NCI-H446 (cell line): Measurements from ENCODE around the gene BAD.
A peak's percentile ranks its signal among the peaks of the same experiment; 100 is the strongest.

ENCODE experiments used
- DNase-seq, 2 experiments: peaks; one replicate each; lab custom pipeline; 2025; lab: John Stamatoyannopoulos, UW

The BAD gene

DNA sequence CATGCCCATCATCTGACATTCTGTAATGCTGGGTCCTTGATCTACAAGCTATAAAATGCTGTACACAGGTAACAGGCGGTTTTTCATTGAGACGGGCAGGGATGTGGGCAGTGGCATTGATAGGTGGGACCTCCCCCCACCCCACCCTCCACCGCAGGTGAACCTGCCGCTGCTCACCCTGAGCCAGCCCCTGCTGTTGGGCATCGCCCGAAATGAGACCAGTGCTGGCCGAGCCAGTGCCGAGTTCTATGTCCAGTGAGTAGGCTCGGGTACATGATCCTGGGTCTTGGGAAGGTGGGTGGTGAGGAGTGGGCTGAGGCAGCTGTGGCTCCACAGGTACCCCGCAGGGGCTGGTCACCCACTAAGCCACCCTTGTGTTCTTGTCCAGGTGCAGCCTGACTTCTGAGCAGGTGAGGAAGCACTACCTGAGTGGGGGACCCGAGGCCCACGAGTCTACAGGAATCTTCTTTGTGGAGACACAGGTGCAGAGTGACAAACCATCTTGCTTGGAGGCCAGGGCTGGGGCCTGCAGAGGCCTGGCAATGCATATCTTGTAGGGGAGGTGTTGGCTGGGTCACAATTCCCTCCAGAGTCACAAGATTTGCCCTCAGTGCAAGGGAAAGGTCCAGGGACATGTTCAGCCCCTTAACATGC, 55.2 kb downstream of the BAD start:
- DNase-seq: no peak

DNA sequence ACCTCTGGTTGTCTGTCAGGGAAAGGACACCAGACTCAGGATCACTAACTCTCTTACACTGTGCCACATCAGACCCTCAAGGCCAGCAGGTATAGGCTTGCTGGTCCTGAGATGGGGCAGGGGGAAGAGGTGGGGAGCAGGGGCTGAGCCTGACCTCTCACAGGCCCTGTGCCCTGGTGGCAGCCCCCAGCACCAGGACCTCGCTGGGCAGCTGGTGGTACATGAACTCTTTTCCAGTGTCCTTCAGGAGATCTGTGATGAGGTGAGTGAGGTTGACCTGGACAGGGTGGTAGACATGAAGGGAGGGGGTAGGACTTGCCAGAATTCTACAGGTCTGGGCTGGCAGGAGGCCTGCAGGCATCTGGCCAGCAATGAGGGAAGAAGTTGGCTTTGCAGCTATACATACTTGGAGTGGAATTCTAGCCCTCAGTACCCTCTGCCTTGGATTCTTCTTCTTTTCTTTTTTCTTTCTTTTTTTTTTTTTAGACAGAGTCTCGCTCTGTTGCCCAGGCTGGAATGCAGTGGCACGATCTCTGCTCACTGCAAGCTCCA, 57.0 kb downstream of the BAD start:
- peak in 1 of 2 experiments; percentile 50 for DNase-seq

DNA sequence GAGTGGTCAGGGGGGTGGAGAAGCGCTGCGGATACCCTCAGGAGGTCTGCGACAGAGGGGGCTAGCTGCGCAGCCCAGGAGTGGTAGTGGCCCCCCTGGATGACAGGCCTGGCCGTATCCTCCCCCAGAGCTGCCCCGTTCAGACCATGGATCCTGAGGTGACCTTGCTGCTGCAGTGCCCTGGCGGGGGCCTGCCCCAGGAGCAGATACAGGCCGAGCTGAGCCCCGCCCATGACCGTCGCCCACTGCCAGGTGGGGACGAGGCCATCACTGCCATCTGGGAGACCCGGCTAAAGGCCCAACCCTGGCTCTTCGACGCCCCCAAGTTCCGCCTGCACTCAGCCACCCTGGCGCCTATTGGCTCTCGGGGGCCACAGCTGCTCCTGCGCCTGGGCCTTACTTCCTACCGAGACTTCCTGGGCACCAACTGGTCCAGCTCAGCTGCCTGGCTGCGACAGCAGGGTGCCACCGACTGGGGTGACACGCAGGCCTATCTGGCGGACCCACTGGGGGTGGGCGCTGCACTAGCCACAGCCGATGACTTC, 57.9 kb downstream of the BAD start:
- DNase-seq: peak in 1 of 2 experiments; percentile 37

DNA sequence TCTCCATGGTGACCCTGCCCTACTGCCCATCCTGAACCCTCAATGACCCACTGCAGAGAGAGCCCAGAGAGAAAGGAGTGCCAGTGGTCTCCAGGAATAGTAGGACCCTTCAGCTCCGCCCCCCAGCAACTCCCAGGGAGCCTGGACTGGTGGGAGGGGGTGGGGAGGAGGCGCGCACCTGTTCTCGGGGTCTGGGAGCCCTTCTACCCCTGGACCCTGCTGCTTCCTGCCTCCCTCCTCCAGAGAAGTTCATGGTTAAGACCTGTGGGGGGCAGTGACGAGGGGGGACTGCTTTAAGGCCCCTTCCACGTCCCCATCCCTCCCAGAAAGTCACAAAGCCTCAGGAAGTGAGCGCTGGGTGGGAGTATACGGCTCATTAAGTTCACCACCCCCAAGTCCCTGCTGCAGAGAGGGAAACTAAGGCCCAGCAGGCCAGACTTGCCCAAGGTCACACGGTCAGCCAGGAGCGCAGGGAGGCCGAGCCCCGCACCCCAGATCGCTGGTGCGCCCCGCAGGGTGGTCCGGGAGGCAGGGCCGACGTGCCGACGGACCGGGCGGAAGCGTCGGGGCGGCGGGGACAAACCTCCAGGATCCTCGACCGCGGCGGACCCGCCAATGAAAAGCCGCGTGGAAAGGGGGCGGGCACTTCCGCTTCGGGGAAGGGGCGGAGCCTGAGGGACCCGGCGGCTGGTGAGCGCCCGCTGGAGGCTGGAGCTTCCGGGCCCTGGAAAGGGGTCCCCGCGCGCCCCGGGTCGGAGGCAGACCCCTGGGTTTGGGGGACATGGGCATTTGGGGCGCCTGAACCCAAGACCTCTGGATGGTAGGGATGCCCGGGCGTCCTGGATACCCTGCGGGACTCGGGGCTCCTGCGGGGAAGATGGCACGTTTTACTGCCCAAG, 58.6 kb downstream of the BAD start, which contains the start of the genes NUDT22 and TRPT1:
TSS of gene NUDT22 (plus strand) at position 667 of the 899 bp plus-strand sequence. CDS start 379 bp downstream, outside the sequence.
TSS of gene TRPT1 (minus strand) at position 579 of the 899 bp plus-strand sequence. CDS start at position 253, 326 bp downstream.
- peak; percentile 49 to 90 for DNase-seq

DNA sequence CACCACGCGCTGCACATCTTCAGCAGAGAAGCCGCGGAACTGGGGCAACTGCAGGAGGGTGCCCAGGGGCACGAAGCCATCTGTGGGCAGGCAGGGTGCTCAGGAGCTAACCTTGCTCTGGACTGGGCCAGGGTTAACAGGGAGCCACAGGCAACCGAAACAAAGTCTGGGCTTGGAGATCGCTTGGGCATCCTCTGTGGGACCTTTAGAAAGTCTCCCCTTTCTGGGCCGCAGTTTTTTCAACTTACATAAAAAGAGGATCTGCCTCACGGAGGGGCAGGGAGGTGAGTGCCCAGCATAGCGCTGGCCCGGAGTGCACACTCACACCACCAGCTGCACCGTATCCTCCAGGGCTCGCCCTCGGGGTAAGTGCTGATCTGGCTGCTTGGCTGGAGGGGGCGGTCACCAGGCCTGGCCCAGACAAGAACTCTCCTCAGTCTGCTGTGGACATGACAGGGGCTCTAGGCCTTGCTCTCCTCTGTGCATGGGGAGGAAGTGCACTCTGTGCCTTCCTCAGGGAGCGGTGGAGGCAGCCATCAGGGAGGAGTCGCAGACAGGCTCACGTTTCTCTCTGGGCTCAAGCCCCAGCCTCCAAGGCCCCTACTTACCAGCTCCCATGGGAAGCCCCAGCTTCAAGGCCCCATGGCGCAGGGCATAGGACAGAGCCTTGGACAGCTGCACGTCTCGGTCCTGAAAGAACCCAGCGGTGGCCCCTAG, 59.4 kb downstream of the BAD start:
- no peak for DNase-seq

DNA sequence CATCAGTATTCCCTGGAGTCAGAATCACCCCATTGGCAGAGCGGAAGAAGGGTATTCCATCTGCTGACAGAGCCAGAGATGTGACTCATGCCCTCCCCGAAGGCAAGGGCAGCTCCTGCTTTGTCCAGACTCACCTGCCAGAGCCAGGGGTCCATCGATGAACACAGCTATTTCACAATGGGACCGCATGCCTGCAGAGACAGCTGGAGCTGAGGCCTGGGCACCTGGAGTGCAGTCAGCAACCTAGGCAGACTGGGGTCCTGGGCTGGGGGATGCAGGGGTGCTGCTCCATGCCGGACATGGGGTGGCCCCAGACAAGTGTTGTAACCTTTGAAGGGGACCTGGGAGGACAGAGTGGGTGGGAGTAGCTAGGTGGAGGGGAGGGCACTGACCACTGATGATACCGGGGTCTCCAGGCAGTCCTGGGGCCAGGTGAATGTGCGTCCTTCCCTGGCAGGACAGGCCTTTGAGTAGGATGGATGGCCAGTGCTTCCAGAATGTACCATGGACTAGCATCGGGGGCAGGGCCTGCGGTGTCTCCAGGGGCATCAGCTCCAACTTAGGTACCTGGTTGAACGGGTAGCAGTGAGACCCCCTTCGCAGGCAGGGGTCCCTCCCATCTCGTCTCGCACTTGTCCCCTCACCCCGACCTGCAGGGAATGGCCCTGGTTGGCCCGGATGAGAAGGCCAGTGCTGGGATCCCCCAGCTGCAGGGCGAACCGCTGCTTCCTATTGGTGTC, 60.1 kb downstream of the BAD start:
- DNase-seq: no peak

DNA sequence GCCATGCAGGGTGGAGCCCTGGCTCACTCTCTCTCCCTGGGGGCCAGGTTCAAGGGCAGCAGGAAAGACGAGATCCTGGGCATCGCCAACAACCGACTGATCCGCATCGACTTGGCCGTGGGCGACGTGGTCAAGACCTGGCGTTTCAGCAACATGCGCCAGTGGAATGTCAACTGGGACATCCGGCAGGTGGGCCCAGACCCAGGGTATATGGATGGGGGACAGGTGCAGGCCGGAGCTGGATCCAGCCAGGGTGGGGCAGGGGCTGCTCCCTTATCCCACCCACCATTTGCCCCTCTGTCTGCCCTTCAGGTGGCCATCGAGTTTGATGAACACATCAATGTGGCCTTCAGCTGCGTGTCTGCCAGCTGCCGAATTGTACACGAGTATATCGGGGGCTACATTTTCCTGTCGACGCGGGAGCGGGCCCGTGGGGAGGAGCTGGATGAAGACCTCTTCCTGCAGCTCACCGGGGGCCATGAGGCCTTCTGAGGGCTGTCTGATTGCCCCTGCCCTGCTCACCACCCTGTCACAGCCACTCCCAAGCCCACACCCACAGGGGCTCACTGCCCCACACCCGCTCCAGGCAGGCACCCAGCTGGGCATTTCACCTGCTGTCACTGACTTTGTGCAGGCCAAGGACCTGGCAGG, 61.3 kb downstream of the BAD start:
- DNase-seq: no peak

DNA sequence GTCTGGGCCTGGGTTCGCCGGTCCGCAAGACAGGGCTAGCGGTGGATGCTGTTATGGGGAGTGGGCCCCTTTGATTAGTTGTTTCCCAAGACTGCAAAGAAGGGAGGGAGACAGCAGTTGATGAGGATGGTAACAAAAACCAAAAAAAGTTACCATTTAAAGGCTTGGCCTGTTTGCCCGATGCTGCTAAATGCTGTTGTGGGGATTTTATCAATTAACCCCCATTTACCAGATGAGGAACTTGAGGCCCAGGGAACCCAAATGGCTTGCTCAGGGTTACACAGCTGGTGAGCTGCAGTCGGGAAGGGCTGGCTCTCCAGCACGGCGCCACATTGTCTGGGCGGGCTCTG, 61.8 kb downstream of the BAD start:
- no peak for DNase-seq

DNA sequence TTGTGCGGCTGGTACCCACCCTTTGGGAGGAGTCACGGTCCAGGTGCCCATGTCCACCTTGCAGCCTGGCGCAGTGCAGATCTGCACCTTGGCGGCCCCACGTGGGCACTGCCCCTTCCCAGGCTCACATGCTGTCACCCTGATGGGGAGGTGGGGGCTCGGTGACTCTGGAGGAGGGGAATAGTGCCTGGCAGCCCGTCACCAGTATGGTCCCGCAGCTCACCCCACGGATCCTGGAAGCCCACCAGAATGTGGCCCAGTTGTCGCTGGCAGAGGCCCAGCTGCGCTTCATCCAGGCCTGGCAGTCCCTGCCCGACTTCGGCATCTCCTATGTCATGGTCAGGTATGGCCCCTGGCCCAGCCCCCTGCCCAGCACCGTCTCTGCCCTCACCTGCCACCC, 63.7 kb downstream of the BAD start:
- DNase-seq: no peak

DNA sequence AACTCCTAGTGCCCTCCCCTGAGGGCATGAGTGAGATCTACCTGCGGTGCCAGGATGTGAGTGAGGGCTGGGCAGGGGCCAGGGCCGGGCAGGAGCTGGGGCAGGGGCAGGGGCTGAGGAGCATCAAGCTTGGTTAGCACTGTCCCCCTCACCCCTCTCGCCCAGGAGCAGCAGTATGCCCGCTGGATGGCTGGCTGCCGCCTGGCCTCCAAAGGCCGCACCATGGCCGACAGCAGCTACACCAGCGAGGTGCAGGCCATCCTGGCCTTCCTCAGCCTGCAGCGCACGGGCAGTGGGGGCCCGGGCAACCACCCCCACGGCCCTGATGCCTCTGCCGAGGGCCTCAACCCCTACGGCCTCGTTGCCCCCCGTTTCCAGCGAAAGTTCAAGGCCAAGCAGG, 64.2 kb downstream of the BAD start:
- no peak for DNase-seq
